ENCODE measurements around the gene MLPH. TPM values are rescaled to one million over a fixed set of nuclear protein-coding genes. Genes with fewer than 3 reads are reported as not detected.

MLPH gene
- total RNA-seq, 1 donor from 2014 or later, result 423 TPM

DNA sequence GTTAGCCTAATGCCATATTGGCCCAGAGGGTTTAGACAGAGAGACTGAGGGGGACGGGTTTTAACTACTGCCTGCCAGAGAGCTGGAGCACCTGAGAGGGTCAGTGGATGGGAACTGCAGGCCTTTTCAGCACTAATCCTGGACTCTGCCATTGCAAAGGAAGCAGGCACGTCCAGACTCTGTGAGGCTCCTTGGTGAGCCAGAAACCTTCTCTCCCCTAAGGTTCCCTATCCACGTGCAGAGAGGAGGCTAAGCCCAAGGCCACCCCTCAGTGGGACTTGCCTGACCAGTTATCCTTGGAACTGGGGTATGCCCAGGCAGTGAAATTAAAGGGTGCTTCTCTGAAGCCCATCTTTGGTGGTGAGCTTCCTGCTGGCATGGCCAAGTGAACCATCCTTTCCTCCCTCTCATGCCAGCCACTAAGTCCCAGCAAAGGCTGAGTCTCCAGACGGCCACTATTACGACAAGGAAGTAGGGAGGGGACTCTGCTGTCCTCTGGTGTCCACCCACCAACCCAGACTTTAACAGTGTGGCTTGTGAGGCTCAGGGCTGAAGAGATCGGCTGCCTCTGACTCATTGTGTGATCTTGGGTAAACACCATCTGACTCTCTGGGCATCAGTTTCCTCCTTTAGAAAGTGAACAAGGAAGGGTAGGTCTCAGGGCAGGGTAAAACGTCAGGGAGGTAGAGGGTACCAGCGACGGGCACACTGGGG, 3.9 kb upstream of the MLPH start:
- DNase-seq (peak; percentile 76), ATAC-seq (peak; percentile 78)
- intact Hi-C loops (cut with DNase I), result no loop called here

GRCh38 chr2:237485304-237485703, 1.7 kb upstream of the MLPH start:
- Histone ChIP-seq H3K9me3 (no peaks in the 10 kb centered on the region), H3K27me3 (peaks cover 7% of the 10 kb centered on the region), H3K27ac (no peak overlapping the region)

More for the DNA sequence above, 3.9 kb upstream of the MLPH start:
- H3K27ac ChIP-seq, result peak overlapping the region; percentile 92
- no peaks in the 10 kb centered on the region for H3K9me3 ChIP-seq
- TF ChIP-seq, protein P1, sequence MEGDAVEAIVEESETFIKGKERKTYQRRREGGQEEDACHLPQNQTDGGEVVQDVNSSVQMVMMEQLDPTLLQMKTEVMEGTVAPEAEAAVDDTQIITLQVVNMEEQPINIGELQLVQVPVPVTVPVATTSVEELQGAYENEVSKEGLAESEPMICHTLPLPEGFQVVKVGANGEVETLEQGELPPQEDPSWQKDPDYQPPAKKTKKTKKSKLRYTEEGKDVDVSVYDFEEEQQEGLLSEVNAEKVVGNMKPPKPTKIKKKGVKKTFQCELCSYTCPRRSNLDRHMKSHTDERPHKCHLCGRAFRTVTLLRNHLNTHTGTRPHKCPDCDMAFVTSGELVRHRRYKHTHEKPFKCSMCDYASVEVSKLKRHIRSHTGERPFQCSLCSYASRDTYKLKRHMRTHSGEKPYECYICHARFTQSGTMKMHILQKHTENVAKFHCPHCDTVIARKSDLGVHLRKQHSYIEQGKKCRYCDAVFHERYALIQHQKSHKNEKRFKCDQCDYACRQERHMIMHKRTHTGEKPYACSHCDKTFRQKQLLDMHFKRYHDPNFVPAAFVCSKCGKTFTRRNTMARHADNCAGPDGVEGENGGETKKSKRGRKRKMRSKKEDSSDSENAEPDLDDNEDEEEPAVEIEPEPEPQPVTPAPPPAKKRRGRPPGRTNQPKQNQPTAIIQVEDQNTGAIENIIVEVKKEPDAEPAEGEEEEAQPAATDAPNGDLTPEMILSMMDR (IDR thresholded peaks at IDR 0.05), result no peak
- H3K4me3 ChIP-seq, result no peak overlapping the region
- H3K36me3 ChIP-seq, result no peaks in the 10 kb centered on the region
- peaks cover 23% of the 10 kb centered on the region for H3K4me1 ChIP-seq
- H3K27me3 ChIP-seq, result peaks cover 7% of the 10 kb centered on the region

DNA sequence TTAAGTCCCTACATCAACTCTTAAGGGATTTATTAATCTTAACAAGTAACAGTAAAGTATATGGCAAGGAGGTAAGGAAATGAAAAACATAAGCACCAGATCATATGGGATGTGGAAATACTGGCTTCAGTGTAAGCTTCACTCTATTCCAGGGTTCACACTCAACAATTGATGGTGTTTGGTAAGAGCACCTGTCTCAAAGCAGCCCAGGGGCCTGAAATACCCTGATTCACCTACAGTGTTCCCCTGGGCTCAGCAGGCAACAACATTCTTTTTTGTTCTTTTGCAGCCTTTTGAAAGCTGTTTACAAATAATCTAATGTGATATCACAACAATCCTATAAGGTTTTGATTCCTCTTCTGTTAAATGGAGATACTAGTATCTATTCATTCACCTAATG, 1.2 kb upstream of the MLPH start:
- peaks cover 7% of the 10 kb centered on the region for H3K27me3 ChIP-seq
- no peak for DNase-seq
- H3K4me3 ChIP-seq, result peak overlapping the region; percentile 53
- no peaks in the 10 kb centered on the region for H3K9me3 ChIP-seq
- H3K27ac ChIP-seq, result peak overlapping the region; percentile 45
- H3K4me1 ChIP-seq, result peaks cover 23% of the 10 kb centered on the region
- no peaks in the 10 kb centered on the region for H3K36me3 ChIP-seq
- intact Hi-C loops (cut with DNase I), result no loop called here
- TF ChIP-seq, protein P1 (IDR thresholded peaks at IDR 0.05), result no peak
- no peak for ATAC-seq

More at GRCh38 chr2:237485304-237485703, 1.7 kb upstream of the MLPH start:
- H3K4me1 ChIP-seq, result peaks cover 23% of the 10 kb centered on the region
- H3K4me3 ChIP-seq, result peak overlapping the region; percentile 53
- no peak for DNase-seq
- intact Hi-C loops (cut with DNase I), result no loop called here
- TF ChIP-seq, protein P1 (IDR thresholded peaks at IDR 0.05), result no peak
- H3K36me3 ChIP-seq, result no peaks in the 10 kb centered on the region
- no peak for ATAC-seq

- no peak for ATAC-seq
- peak overlapping the region; percentile 53 for H3K4me3 ChIP-seq
- no peaks in the 10 kb centered on the region for H3K36me3 ChIP-seq
- H3K4me1 ChIP-seq, result peaks cover 21% of the 10 kb centered on the region
- intact Hi-C loops (cut with DNase I), result no loop called here
- H3K27ac ChIP-seq, result peak overlapping the region; percentile 80
- DNase-seq, result peak; percentile 70
- H3K9me3 ChIP-seq, result peaks cover 3% of the 10 kb centered on the region
- TF ChIP-seq, protein P1 (IDR thresholded peaks at IDR 0.05), result no peak
- H3K27me3 ChIP-seq, result peaks cover 7% of the 10 kb centered on the region
These were observed 675 bp upstream of the MLPH start for GRCh38 chr2:237486334-237486818.

GRCh38 chr2:237487496-237487895, 445 bp downstream of the MLPH start:
- DNase-seq (no peak), ATAC-seq (peak; percentile 3)
- Histone ChIP-seq H3K4me3 (peak overlapping the region; percentile 53), H3K9me3 (peaks cover 3% of the 10 kb centered on the region), H3K4me1 (peaks cover 10% of the 10 kb centered on the region), H3K27me3 (peaks cover 7% of the 10 kb centered on the region), H3K27ac (peak overlapping the region; percentile 80), H3K36me3 (no peaks in the 10 kb centered on the region)
- intact Hi-C loops (cut with DNase I), result no loop called here
- TF ChIP-seq, protein P1 (IDR thresholded peaks at IDR 0.05), result no peak
